ENCODE measurements around the gene GCDH.
A peak's percentile ranks its signal among the peaks of the same experiment; 100 is the strongest.

GCDH gene

GRCh38 chr19:12896460-12896859, 5.5 kb downstream of the GCDH start:
- Histone ChIP-seq H3K27me3 (ENCODE audit: insufficient read depth, poor library complexity, severe bottlenecking) (no peaks in the 10 kb centered on the region), H3K27ac (replicated peaks) (no peak overlapping the region), H3K4me3 (replicated peaks; ENCODE audit: insufficient read depth, low read length) (no peak overlapping the region)
- TF ChIP-seq POLR2AphosphoS5 (IDR thresholded peaks at IDR 0.05; ENCODE audit: low read depth) (no peak), SPI1 (IDR thresholded peaks at IDR 0.05; ENCODE audit: borderline replicate concordance, low read depth) (no peak), REST (IDR thresholded peaks at IDR 0.05; ENCODE audit: insufficient replicate concordance, low read depth) (no peak), GABPA (IDR thresholded peaks at IDR 0.05; ENCODE audit: low read depth) (no peak)
- TF ChIP-seq, protein P1, sequence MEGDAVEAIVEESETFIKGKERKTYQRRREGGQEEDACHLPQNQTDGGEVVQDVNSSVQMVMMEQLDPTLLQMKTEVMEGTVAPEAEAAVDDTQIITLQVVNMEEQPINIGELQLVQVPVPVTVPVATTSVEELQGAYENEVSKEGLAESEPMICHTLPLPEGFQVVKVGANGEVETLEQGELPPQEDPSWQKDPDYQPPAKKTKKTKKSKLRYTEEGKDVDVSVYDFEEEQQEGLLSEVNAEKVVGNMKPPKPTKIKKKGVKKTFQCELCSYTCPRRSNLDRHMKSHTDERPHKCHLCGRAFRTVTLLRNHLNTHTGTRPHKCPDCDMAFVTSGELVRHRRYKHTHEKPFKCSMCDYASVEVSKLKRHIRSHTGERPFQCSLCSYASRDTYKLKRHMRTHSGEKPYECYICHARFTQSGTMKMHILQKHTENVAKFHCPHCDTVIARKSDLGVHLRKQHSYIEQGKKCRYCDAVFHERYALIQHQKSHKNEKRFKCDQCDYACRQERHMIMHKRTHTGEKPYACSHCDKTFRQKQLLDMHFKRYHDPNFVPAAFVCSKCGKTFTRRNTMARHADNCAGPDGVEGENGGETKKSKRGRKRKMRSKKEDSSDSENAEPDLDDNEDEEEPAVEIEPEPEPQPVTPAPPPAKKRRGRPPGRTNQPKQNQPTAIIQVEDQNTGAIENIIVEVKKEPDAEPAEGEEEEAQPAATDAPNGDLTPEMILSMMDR (IDR thresholded peaks at IDR 0.05; ENCODE audit: insufficient read depth, low read length) = no peak
- no peak for DNase-seq (ENCODE audit: low read depth in 1 of 2, low spot score in 1 of 2)

GRCh38 chr19:12899891-12900518, 9.0 kb downstream of the GCDH start:
- no peaks in the 10 kb centered on the region for H3K27me3 ChIP-seq (ENCODE audit: insufficient read depth, poor library complexity, severe bottlenecking)
- no peak overlapping the region for H3K27ac ChIP-seq (replicated peaks)
- no peak for TF ChIP-seq GABPA (IDR thresholded peaks at IDR 0.05; ENCODE audit: low read depth)
- no peak for DNase-seq (ENCODE audit: low read depth in 1 of 2, low spot score in 1 of 2)
- no peak overlapping the region for H3K4me3 ChIP-seq (replicated peaks; ENCODE audit: insufficient read depth, low read length)

DNA sequence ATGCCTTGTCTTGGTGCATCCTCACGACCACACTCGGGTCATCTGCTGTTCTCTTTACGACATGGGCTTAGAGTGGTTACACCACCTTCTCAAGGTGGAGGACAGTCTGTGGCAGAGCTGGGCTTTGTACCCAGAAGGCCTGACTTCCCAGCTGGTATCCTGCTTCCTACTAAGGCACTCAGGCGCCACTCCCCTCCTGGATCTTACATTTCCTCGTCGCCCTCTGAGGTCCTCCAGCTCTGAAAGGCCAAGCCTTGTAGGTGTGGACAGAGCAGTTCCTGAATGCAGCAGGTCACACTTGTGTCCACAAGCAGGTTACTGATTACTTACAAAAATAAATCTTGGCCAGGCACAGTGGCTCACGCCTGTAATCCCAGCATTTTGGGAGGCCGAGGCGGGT, 16.2 kb downstream of the GCDH start:
- no peak for DNase-seq (ENCODE audit: low read depth in 1 of 2, low spot score in 1 of 2)
- TF ChIP-seq REST (IDR thresholded peaks at IDR 0.05; ENCODE audit: insufficient replicate concordance, low read depth) = no peak
- TF ChIP-seq GABPA (IDR thresholded peaks at IDR 0.05; ENCODE audit: low read depth) = no peak
- Histone ChIP-seq H3K4me3 (replicated peaks; ENCODE audit: insufficient read depth, low read length) (no peak overlapping the region), H3K27ac (replicated peaks) (no peak overlapping the region), H3K27me3 (ENCODE audit: insufficient read depth, poor library complexity, severe bottlenecking) (no peaks in the 10 kb centered on the region)

DNA sequence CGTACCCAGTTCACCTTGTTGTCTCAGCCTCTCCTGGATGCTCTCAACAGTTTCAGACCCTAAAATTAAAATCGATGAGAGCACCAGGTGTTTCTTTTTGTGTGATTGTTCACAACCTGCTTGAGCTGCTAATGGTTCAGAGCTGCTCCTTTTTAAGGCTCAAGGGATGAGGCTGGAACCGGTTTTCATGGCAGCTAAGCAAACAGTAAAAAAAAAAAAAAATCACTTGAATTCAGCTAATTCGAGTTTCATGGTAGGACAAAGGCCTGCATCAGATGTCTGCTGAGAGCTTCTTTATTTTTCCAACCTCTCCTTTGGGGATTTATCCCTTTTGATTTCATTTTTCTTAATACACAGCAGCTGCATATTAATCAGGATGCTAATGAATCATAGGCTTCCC, 21.6 kb downstream of the GCDH start:
- no peak for DNase-seq (ENCODE audit: low read depth in 1 of 2, low spot score in 1 of 2)
- H3K27ac ChIP-seq (replicated peaks) = peak overlapping the region; percentile 97
- no peak for TF ChIP-seq POLR2AphosphoS5 (IDR thresholded peaks at IDR 0.05; ENCODE audit: low read depth)
- TF ChIP-seq SPI1 (IDR thresholded peaks at IDR 0.05; ENCODE audit: borderline replicate concordance, low read depth) = no peak
- no peak for TF ChIP-seq REST (IDR thresholded peaks at IDR 0.05; ENCODE audit: insufficient replicate concordance, low read depth)
- TF ChIP-seq GABPA (IDR thresholded peaks at IDR 0.05; ENCODE audit: low read depth) = no peak
- TF ChIP-seq, protein P1 (IDR thresholded peaks at IDR 0.05; ENCODE audit: insufficient read depth, low read length) = no peak
- no peaks in the 10 kb centered on the region for H3K27me3 ChIP-seq (ENCODE audit: insufficient read depth, poor library complexity, severe bottlenecking)
- H3K4me3 ChIP-seq (replicated peaks; ENCODE audit: insufficient read depth, low read length) = no peak overlapping the region
